Spleen (tissue), 7 donors: ENCODE measurements around the gene ACOT13.
"Not testable (repeated sequence)": the region's sequence is repeated elsewhere in the genome, so short reads cannot be mapped to it uniquely, and the experiment has no call there.

ENCODE experiments used
- POLR2AphosphoS5 ChIP-seq, 3 donors: sonication (generic); formaldehyde crosslinking; IDR thresholded peaks; one replicate each; pipeline ENCODE4 v1.5.1; 2017; ENCODE audit warnings: antibody characterized with exemption in 3 of 3
- TF ChIP-seq, protein P1 (sequence below), 11 experiments: fragments of 200-600 bp in 7 of 11; fragments of 450-650 bp in 4 of 11; sonication (generic) in 4 of 11; IDR thresholded peaks in 8 of 11; conservative IDR thresholded peaks in 3 of 11; 1 replicate in 7 of 11; 2 replicates in 4 of 11; pipeline versions ENCODE4 v1.4.0 to v1.8.0; 2016 to 2021; ENCODE audit warnings: antibody characterized with exemption in 11 of 11, inconsistent platforms in 4 of 11, mild to moderate bottlenecking in 1 of 11
- donor health status: DM: no; HTN: no; CAD: no; lungs with moderate emphysema.
- donor health status: DM: no; HTN: no; CAD: no.
- donor health status: DM: no; HTN: no; CAD: no.

DNA sequence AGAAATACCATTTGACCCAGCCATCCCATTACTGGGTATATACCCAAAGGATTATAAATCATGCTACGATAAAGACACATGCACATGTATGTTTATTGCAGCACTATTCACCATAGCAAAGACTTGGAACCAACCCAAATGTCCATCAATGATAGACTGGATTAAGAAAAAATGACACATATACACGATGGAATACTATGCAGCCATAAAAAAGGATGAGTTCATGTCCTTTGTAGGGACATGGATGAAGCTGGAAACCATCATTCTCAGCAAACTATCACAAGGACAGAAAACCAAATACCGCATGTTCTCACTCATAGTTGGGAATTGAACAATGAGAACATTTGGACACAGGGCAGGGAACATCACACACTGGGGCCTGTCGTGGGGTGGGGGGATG, 4.2 kb downstream of the ACOT13 start:
- TF ChIP-seq, protein P1, sequence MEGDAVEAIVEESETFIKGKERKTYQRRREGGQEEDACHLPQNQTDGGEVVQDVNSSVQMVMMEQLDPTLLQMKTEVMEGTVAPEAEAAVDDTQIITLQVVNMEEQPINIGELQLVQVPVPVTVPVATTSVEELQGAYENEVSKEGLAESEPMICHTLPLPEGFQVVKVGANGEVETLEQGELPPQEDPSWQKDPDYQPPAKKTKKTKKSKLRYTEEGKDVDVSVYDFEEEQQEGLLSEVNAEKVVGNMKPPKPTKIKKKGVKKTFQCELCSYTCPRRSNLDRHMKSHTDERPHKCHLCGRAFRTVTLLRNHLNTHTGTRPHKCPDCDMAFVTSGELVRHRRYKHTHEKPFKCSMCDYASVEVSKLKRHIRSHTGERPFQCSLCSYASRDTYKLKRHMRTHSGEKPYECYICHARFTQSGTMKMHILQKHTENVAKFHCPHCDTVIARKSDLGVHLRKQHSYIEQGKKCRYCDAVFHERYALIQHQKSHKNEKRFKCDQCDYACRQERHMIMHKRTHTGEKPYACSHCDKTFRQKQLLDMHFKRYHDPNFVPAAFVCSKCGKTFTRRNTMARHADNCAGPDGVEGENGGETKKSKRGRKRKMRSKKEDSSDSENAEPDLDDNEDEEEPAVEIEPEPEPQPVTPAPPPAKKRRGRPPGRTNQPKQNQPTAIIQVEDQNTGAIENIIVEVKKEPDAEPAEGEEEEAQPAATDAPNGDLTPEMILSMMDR (IDR thresholded peaks at IDR 0.05 in 8 of 11, conservative IDR thresholded peaks at IDR 0.05 in 3 of 11), result not testable (repeated sequence)
- not testable (repeated sequence) for TF ChIP-seq POLR2AphosphoS5 (IDR thresholded peaks at IDR 0.05)
